Panc1 (cell line): Measurements from ENCODE around the gene GALNT1. TPM values are rescaled to one million over a fixed set of nuclear protein-coding genes. Genes with fewer than 3 reads are reported as not detected.

ENCODE experiments used
- ATAC-seq: fragments of 200-7000 bp; cut with Tn5 transposase; 2 replicates; pipeline ENCODE4 v1.9.1; 2020; ENCODE audit warnings: mild to moderate bottlenecking, moderate library complexity
- BruUV-seq: library from RNA; stranded (reverse); fragments of 400-500 nt; replicated peaks from 2 replicates; lab custom pipeline; 2021; lab: Mats Ljungman, UMichigan
- CTCF ChIA-PET: fragments of 300-600 bp; sonication (Branson Sonifier 250); formaldehyde crosslinking; loops from one replicate; lab custom pipeline; 2022; ENCODE audit warnings: antibody characterized with exemption; lab: Charles Lee
- POLR2A ChIA-PET: fragments of 300-600 bp; sonication (Branson Sonifier 250); formaldehyde crosslinking; loops from one replicate; lab custom pipeline; 2022; ENCODE audit warnings: antibody characterized with exemption; lab: Charles Lee
- DNase-seq: peaks from one replicate; pipeline ENCODE4 v3.0.0-alpha.2; 2010; ENCODE audit warnings: low read depth, low spot score
- H3K27ac ChIP-seq: 2 replicates; pipeline ENCODE4 v1.5.1; 2011; ENCODE audit warnings: mild to moderate bottlenecking, low read length, inconsistent platforms
- H3K27me3 ChIP-seq: fragments of 200-500 bp; sonication (Bioruptor generic); 2 replicates; pipeline ENCODE4 v1.6.0; 2014; ENCODE audit warnings: low read length, inconsistent platforms; ENCODE audit not compliant: control insufficient read depth, insufficient read depth
- H3K36me3 ChIP-seq: fragments of 200-500 bp; sonication (Bioruptor generic); 2 replicates; pipeline ENCODE4 v1.5.1; 2014; ENCODE audit warnings: inconsistent platforms, mild to moderate bottlenecking, low read length, moderate library complexity; ENCODE audit not compliant: control insufficient read depth, insufficient read depth
- H3K4me1 ChIP-seq: 2 replicates; pipeline ENCODE4 v1.5.1; 2011; ENCODE audit warnings: inconsistent platforms, mild to moderate bottlenecking, low read length, moderate library complexity; ENCODE audit not compliant: control insufficient read depth, insufficient read depth
- H3K4me3 ChIP-seq, 2 experiments: 2 replicates each; pipeline ENCODE4 v1.5.1; 2011 to 2012; ENCODE audit warnings: low read depth in 2 of 2, low read length in 2 of 2, mild to moderate bottlenecking in 2 of 2, inconsistent platforms in 1 of 2, moderate library complexity in 1 of 2
- H3K9me3 ChIP-seq: fragments of 200-500 bp; sonication (Bioruptor generic); 2 replicates; pipeline ENCODE4 v1.5.1; 2014; ENCODE audit warnings: low read depth, mild to moderate bottlenecking, inconsistent platforms, low read length, moderate library complexity; ENCODE audit not compliant: control insufficient read depth, insufficient read depth
- POLR2AphosphoS5 ChIP-seq: IDR thresholded peaks from 2 replicates; pipeline ENCODE4 v1.6.1; 2012; ENCODE audit warnings: mild to moderate bottlenecking, low read depth, low read length, moderate library complexity
- SIN3A ChIP-seq: IDR thresholded peaks from 2 replicates; pipeline ENCODE4 v1.6.1; 2012; ENCODE audit warnings: low read depth, mild to moderate bottlenecking, low read length, moderate library complexity, borderline replicate concordance; ENCODE audit not compliant: insufficient read depth
- TCF7L2 ChIP-seq: IDR thresholded peaks from 2 replicates; pipeline ENCODE4 v1.6.1; 2011; ENCODE audit warnings: mild to moderate bottlenecking, low read depth, low read length, inconsistent platforms
- in situ Hi-C: cut with HindIII; loops from 2 replicates; pipeline ENCODE4 v1.10.0; 2016; ENCODE audit warnings: low sequenced_read_pairs, low pct_unique_long_range_greater_than_20kb
- intact Hi-C: fragments of 100-400 bp; cut with micrococcal nuclease; formaldehyde crosslinking; loops from one replicate; pipeline ENCODE4 v1.10.0; 2022; ENCODE audit not compliant: unreplicated experiment
- total RNA-seq: library from RNA; stranded (reverse); gene quantifications from one replicate; pipeline ENCODE4 v1.2.1, GENCODE V29; 2021; ENCODE audit not compliant: unreplicated experiment
- TF ChIP-seq, protein P1 (sequence below): fragments of 450-650 bp; IDR thresholded peaks from 2 replicates; pipeline ENCODE4 v1.5.1; 2017; ENCODE audit warnings: mild to moderate bottlenecking
- TF ChIP-seq, protein P2 (sequence below), 2 experiments: IDR thresholded peaks; 2 replicates each; pipeline ENCODE4 v1.6.1; 2011 to 2012; ENCODE audit warnings: low read depth in 2 of 2, control low read depth in 1 of 2, low read length in 1 of 2, mild to moderate bottlenecking in 1 of 2, moderate library complexity in 1 of 2; ENCODE audit not compliant: insufficient read depth in 1 of 2

The GALNT1 gene
- total RNA-seq, 1 experiment from 2014 or later: 147 TPM

- CTCF ChIA-PET: no interaction called here
- peaks cover 7% of the 10 kb centered on the region for H3K36me3 ChIP-seq
- in situ Hi-C loops: no loop called here
Observed at GRCh38 chr18:35695384-35695783, 113.8 kb downstream of the GALNT1 start.

GRCh38 chr18:35695803-35696202 lies 114.3 kb downstream of the GALNT1 start:
- H3K4me3 ChIP-seq: no peak overlapping the region
- TF ChIP-seq SIN3A (no peak), POLR2AphosphoS5 (no peak), TCF7L2 (no peak)
- TF ChIP-seq, protein P1, sequence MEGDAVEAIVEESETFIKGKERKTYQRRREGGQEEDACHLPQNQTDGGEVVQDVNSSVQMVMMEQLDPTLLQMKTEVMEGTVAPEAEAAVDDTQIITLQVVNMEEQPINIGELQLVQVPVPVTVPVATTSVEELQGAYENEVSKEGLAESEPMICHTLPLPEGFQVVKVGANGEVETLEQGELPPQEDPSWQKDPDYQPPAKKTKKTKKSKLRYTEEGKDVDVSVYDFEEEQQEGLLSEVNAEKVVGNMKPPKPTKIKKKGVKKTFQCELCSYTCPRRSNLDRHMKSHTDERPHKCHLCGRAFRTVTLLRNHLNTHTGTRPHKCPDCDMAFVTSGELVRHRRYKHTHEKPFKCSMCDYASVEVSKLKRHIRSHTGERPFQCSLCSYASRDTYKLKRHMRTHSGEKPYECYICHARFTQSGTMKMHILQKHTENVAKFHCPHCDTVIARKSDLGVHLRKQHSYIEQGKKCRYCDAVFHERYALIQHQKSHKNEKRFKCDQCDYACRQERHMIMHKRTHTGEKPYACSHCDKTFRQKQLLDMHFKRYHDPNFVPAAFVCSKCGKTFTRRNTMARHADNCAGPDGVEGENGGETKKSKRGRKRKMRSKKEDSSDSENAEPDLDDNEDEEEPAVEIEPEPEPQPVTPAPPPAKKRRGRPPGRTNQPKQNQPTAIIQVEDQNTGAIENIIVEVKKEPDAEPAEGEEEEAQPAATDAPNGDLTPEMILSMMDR: no peak
- TF ChIP-seq, protein P2, sequence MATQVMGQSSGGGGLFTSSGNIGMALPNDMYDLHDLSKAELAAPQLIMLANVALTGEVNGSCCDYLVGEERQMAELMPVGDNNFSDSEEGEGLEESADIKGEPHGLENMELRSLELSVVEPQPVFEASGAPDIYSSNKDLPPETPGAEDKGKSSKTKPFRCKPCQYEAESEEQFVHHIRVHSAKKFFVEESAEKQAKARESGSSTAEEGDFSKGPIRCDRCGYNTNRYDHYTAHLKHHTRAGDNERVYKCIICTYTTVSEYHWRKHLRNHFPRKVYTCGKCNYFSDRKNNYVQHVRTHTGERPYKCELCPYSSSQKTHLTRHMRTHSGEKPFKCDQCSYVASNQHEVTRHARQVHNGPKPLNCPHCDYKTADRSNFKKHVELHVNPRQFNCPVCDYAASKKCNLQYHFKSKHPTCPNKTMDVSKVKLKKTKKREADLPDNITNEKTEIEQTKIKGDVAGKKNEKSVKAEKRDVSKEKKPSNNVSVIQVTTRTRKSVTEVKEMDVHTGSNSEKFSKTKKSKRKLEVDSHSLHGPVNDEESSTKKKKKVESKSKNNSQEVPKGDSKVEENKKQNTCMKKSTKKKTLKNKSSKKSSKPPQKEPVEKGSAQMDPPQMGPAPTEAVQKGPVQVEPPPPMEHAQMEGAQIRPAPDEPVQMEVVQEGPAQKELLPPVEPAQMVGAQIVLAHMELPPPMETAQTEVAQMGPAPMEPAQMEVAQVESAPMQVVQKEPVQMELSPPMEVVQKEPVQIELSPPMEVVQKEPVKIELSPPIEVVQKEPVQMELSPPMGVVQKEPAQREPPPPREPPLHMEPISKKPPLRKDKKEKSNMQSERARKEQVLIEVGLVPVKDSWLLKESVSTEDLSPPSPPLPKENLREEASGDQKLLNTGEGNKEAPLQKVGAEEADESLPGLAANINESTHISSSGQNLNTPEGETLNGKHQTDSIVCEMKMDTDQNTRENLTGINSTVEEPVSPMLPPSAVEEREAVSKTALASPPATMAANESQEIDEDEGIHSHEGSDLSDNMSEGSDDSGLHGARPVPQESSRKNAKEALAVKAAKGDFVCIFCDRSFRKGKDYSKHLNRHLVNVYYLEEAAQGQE (IDR thresholded peaks at IDR 0.05; ENCODE audit: insufficient read depth in 1 of 2, low read depth in 2 of 2, low read length in 1 of 2): no peak
- DNase-seq: no peak
- no peaks in the 10 kb centered on the region for H3K27me3 ChIP-seq
- BruUV-seq: no TSS peak
- no peak overlapping the region for H3K27ac ChIP-seq
- intact Hi-C loops: no loop called here
- no peaks in the 10 kb centered on the region for H3K9me3 ChIP-seq
- in situ Hi-C loops: no loop called here
- no peak for ATAC-seq
- no peaks in the 10 kb centered on the region for H3K4me1 ChIP-seq
- POLR2A ChIA-PET: interaction anchor here (0.6 kb wide), 1 partner anchor 438 kb away, joined by 4 read pairs; no protein-coding TSS in a partner anchor
- CTCF ChIA-PET: no interaction called here
- peaks cover 7% of the 10 kb centered on the region for H3K36me3 ChIP-seq

More at GRCh38 chr18:35695384-35695783, 113.8 kb downstream of the GALNT1 start:
- intact Hi-C loops: no loop called here
- Histone ChIP-seq H3K27ac (no peak overlapping the region), H3K4me1 (no peaks in the 10 kb centered on the region), H3K9me3 (no peaks in the 10 kb centered on the region), H3K27me3 (no peaks in the 10 kb centered on the region), H3K4me3 (no peak overlapping the region)
- TF ChIP-seq SIN3A (no peak), TCF7L2 (no peak)
- TF ChIP-seq, protein P2 (IDR thresholded peaks at IDR 0.05; ENCODE audit: insufficient read depth in 1 of 2, low read depth in 2 of 2, low read length in 1 of 2): no peak
- BruUV-seq: no TSS peak
- ATAC-seq (no peak), DNase-seq (no peak)
- POLR2A ChIA-PET: no interaction called here
